ENCODE measurements around the gene PNMA5. TPM values are rescaled to one million over a fixed set of nuclear protein-coding genes. Genes with fewer than 3 reads are reported as not detected.
"Not testable (repeated sequence)": the region's sequence is repeated elsewhere in the genome, so short reads cannot be mapped to it uniquely, and the experiment has no call there.

Gene PNMA5
- total RNA-seq, 2 donors from 2014 or later = not detected

- Histone ChIP-seq H3K9me3 (no peaks in the 10 kb centered on the region), H3K27me3 (no peaks in the 10 kb centered on the region), H3K4me1 (no peaks in the 10 kb centered on the region), H3K36me3 (replicated peaks in 1 of 2; ENCODE audit: insufficient read depth in 1 of 2, low read depth in 2 of 2) (no peaks in the 10 kb centered on the region), H3K27ac (no peak overlapping the region), H3K4me3 (no peak overlapping the region)
- ATAC-seq (no peak), DNase-seq (no peak)
- intact Hi-C loops (cut with DNase I) = no loop called here
- WGBS, 2 donors = 0 to 36% methylated on average over 1 to 2 of the region's 2 CpGs
- TF ChIP-seq CTCF (IDR thresholded peaks at IDR 0.05) (no peak), POLR2A (IDR thresholded peaks at IDR 0.05) (no peak)
Measured at GRCh38 chrX:153029162-153029561, 35.2 kb upstream of the PNMA5 start.

- WGBS, 2 donors = 80% methylated on average over 2 of the region's 11 CpGs; no CpG with 5 or more reads in 1 of the 2 donors
- H3K27me3 ChIP-seq; H3K36me3 ChIP-seq (replicated peaks in 1 of 2; ENCODE audit: insufficient read depth in 1 of 2, low read depth in 2 of 2); H3K9me3 ChIP-seq; H3K4me3 ChIP-seq; intact Hi-C loops (cut with DNase I); ATAC-seq; DNase-seq; H3K27ac ChIP-seq; H3K4me1 ChIP-seq: not testable (repeated sequence)
Measured at GRCh38 chrX:153028487-153028886, 34.6 kb upstream of the PNMA5 start.

DNA sequence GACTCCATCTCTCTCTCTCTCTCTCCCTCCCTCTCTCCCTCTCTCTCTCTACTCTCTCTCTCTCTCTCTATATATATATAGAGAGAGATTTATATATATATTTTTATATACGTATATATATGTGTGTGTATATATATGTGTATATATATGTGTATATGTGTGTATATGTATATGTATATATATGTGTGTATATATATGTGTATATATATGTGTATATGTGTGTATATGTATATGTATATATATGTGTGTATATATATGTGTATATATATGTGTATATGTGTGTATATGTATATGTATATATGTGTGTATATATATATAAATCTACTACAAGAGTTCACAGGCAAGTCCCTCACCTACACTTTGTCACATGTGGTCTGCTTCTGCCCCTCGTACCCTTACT lies 32.6 kb upstream of the PNMA5 start:
- intact Hi-C loops (cut with DNase I) = not testable (repeated sequence)

DNA sequence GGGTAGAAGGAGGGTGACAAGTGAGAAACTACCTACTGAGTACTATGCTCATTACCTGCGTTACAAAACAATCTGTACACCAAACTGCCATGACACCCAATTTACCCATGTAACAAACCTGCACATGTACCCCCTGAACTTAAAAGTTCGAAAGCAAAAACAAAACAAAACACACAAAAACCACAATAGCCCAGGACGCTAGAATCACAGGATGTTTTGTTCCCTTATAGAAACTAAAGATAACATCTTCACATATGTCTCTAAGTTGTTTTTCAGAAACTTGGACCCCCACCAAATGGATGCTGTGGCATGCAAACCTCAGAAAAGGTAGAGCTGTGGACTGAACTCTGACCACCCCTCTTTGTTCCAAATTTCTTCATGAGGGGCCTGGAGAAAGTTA lies 25.2 kb upstream of the PNMA5 start:
- intact Hi-C loops (cut with DNase I) = no loop called here
- H3K4me3 ChIP-seq = no peak overlapping the region
- 44 to 69% methylated on average over 3 of the region's 3 CpGs for WGBS, 2 donors
- no peaks in the 10 kb centered on the region for H3K4me1 ChIP-seq
- DNase-seq = no peak
- no peak overlapping the region for H3K27ac ChIP-seq
- H3K9me3 ChIP-seq = no peaks in the 10 kb centered on the region
- ATAC-seq = no peak
- no peaks in the 10 kb centered on the region for H3K27me3 ChIP-seq
- TF ChIP-seq POLR2A (IDR thresholded peaks at IDR 0.05) (no peak), CTCF (IDR thresholded peaks at IDR 0.05) (no peak)
- H3K36me3 ChIP-seq (replicated peaks in 1 of 2; ENCODE audit: insufficient read depth in 1 of 2, low read depth in 2 of 2) = no peaks in the 10 kb centered on the region

More for the DNA sequence above, 32.6 kb upstream of the PNMA5 start:
- 53 to 60% methylated on average over 2 of the region's 2 CpGs for WGBS, 2 donors
- ATAC-seq; H3K4me1 ChIP-seq; DNase-seq; H3K4me3 ChIP-seq; H3K36me3 ChIP-seq (replicated peaks in 1 of 2; ENCODE audit: insufficient read depth in 1 of 2, low read depth in 2 of 2); H3K9me3 ChIP-seq; H3K27ac ChIP-seq; H3K27me3 ChIP-seq: not testable (repeated sequence)

GRCh38 chrX:153017174-153017573 lies 23.3 kb upstream of the PNMA5 start:
- H3K9me3 ChIP-seq; H3K27me3 ChIP-seq; H3K4me1 ChIP-seq; intact Hi-C loops (cut with DNase I); H3K27ac ChIP-seq; H3K4me3 ChIP-seq; H3K36me3 ChIP-seq (replicated peaks in 1 of 2; ENCODE audit: insufficient read depth in 1 of 2, low read depth in 2 of 2); ATAC-seq; DNase-seq: not testable (repeated sequence)
- WGBS, 2 donors = 30 to 78% methylated on average over 2 of the region's 2 CpGs

- Histone ChIP-seq H3K4me1 (no peaks in the 10 kb centered on the region), H3K27me3 (no peaks in the 10 kb centered on the region), H3K4me3 (no peak overlapping the region), H3K27ac (no peak overlapping the region), H3K36me3 (replicated peaks in 1 of 2; ENCODE audit: insufficient read depth in 1 of 2, low read depth in 2 of 2) (no peaks in the 10 kb centered on the region), H3K9me3 (no peaks in the 10 kb centered on the region)
- 63% methylated on average over 1 of the region's 1 CpG; no CpG with 5 or more reads in 1 of the 2 donors for WGBS, 2 donors
- ATAC-seq (no peak), DNase-seq (no peak)
- intact Hi-C loops (cut with DNase I) = no loop called here
- TF ChIP-seq CTCF (IDR thresholded peaks at IDR 0.05) (no peak), POLR2A (IDR thresholded peaks at IDR 0.05) (no peak)
Measured at GRCh38 chrX:153004780-153005179, 10.9 kb upstream of the PNMA5 start.

All from body of pancreas (tissue), 4 donors.